Gastrocnemius medialis (tissue), 4 donors: Measurements from ENCODE around the gene BMP4. TPM values are rescaled to one million over a fixed set of nuclear protein-coding genes. Genes with fewer than 3 reads are reported as not detected.
A peak's percentile ranks its signal among the peaks of the same experiment; 100 is the strongest.

Experiments used
- ATAC-seq, 2 donors: fragments of 150-250 bp; one replicate each; pipeline ENCODE4 v1.9.1; 2016
- DNase-seq, 2 donors: peaks; one replicate each; pipeline ENCODE4 v3.0.0-alpha.2; 2019
- H3K27ac ChIP-seq, 4 donors: fragments of 200-600 bp; sonication (generic); 1 replicate in 1 of 4; 2 replicates in 3 of 4; pipeline ENCODE4 v1.5.1; 2016 to 2018; ENCODE audit warnings: mild to moderate bottlenecking in 2 of 4, moderate library complexity in 1 of 4
- H3K27me3 ChIP-seq, 3 donors: fragments of 200-600 bp; sonication (generic) in 2 of 3; 1 replicate in 1 of 3; 2 replicates in 2 of 3; pipeline versions ENCODE4 v1.5.1 to v1.6.0; 2016 to 2019; ENCODE audit warnings: mild to moderate bottlenecking in 1 of 3, moderate library complexity in 1 of 3
- H3K36me3 ChIP-seq, 2 donors: fragments of 200-600 bp; sonication (generic) in 1 of 2; one replicate each; pipeline ENCODE4 v1.5.1; 2017 to 2018
- H3K4me1 ChIP-seq, 2 donors: fragments of 200-600 bp; sonication (generic) in 1 of 2; one replicate each; pipeline ENCODE4 v1.5.1; 2016 to 2017; ENCODE audit warnings: mild to moderate bottlenecking in 2 of 2
- H3K4me3 ChIP-seq, 4 donors: fragments of 200-600 bp; sonication (generic) in 3 of 4; 1 replicate in 1 of 4; 2 replicates in 3 of 4; pipeline ENCODE4 v1.5.1; 2016 to 2019; ENCODE audit warnings: mild to moderate bottlenecking in 2 of 4
- H3K9me3 ChIP-seq, 3 donors: fragments of 200-600 bp; sonication (generic) in 2 of 3; 1 replicate in 1 of 3; 2 replicates in 2 of 3; pipeline ENCODE4 v1.5.1; 2016 to 2019
- POLR2A ChIP-seq, 2 donors: fragments of 450-650 bp; IDR thresholded peaks; one replicate each; pipeline ENCODE4 v1.6.1; 2017; ENCODE audit warnings: antibody characterized with exemption in 2 of 2, mild to moderate bottlenecking in 2 of 2, moderate library complexity in 2 of 2
- in situ Hi-C, 4 donors: fragments of 200-750 bp; cut with MboI; loops; one replicate each; pipeline versions ENCODE4 v1.15.0 to v1.8.0; 2017; ENCODE audit warnings: low sequenced_read_pairs in 4 of 4
- intact Hi-C: fragments of 100-400 bp; cut with DNase I; formaldehyde crosslinking; loops from one replicate; pipeline ENCODE4 v1.15.1; 2023; ENCODE audit warnings: low total_unique reads
- total RNA-seq, 4 donors: library from RNA; depleted of rRNA; stranded (reverse); fragments of >200 nt; gene quantifications; one replicate each; pipeline versions ENCODE4 v1.1.0 to v1.2.3, GENCODE V29; 2016
- TF ChIP-seq, protein P1 (sequence below), 5 experiments: fragments of 450-650 bp in 3 of 5; fragments of 200-600 bp in 2 of 5; sonication (generic) in 2 of 5; IDR thresholded peaks in 4 of 5; conservative IDR thresholded peaks in 1 of 5; 1 replicate in 4 of 5; 2 replicates in 1 of 5; pipeline ENCODE4 v1.5.1; 2016 to 2019; ENCODE audit warnings: antibody characterized with exemption in 5 of 5, mild to moderate bottlenecking in 3 of 5, moderate library complexity in 3 of 5

The BMP4 gene
- total RNA-seq, 4 donors from 2014 or later: 2.0 to 9.4 (median 7.6) TPM

DNA sequence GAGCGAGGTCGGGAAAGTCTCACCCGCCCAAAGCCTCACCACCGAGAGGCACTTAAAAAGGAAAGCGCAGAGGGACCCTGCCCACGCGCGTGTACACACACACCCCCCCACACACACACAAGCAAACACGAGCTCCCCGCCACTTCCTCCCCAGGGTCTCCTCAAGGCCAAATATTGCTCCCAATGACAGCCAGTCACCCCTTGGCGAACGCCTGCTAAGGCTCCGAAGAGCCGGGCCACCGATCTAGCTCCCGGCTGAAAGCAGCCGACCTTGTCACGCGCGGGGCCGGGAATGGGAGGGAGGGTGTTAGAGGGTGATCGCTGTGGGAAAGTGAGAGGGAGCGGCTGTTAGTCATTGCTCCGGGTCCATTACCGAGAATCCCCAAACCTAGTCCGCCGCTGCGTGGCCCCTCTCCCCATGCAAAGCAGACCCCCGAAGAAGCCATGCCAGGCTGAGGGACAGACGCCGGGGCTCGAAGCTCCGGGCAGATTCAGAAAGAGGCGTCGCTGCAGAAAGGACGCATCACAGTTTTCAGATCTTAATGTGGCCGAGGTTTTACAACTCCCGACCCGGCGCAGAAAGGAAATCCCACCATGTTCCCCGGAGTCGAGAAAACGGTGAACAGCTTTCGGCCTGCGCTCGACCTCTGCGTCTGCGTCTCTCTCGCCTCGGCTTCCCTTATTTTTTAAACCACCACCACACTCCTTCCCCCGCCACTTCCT, 2.6 kb downstream of the BMP4 start:
- H3K4me1 ChIP-seq: peaks cover 4 to 35% of the 10 kb centered on the region in 2 donors
- in situ Hi-C loops: no loop called here
- peaks cover 40 to 76% (median 54%) of the 10 kb centered on the region in 3 donors for H3K27me3 ChIP-seq

DNA sequence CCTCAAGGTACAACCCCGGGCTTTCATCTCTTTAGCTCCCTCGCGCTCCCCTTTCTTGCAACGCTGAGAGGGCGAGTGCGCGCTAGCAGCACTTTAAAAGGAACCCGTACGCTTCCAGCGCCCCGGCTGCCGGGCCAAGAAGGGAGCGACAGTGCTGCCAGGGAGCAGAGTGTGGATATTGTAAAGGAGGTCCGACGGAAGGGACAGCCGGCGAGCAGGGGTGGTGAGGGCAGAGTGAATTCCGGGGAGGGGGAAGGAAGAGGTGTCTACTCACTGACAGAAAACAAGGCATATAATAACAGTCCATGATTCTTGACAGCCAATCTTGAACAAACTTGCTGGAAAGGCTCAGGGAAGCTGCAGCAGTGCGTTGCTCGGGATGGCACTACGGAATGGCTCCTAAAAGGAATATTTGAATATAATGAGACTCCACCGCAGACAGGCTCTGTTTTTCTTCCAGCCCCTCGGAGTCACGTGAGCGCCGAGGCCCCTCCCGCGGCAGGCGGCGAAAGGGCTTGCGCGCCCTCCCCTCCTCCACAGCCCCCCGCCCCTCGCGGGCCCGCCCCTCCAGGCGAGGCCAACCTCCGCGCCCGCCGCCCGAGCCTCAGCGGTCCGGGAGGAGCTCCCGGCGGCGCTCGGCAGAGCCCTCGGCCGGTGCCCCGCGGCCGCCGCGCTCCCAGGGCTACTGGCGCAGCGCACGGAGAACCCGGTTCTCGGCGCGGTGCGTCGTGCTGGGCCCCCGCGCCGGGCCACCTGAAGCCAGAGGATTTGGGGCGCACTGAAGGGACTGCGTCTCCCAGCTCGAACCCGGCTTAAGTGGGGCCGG, 3.4 kb downstream of the BMP4 start:
- ATAC-seq: peak; percentile 53 to 57
- peaks cover 44 to 76% (median 54%) of the 10 kb centered on the region in 3 donors for H3K27me3 ChIP-seq
- intact Hi-C loops: loop anchor here (10.0 kb wide), 5 partner anchors 58 to 418 kb away; no protein-coding TSS in a partner anchor
- peak overlapping the region; percentile 77 to 84 (median 80) for H3K27ac ChIP-seq
- peaks cover 4 to 35% of the 10 kb centered on the region in 2 donors for H3K4me1 ChIP-seq
- TF ChIP-seq POLR2A (IDR thresholded peaks at IDR 0.05): peak; percentile 73 to 83
- TF ChIP-seq, protein P1, sequence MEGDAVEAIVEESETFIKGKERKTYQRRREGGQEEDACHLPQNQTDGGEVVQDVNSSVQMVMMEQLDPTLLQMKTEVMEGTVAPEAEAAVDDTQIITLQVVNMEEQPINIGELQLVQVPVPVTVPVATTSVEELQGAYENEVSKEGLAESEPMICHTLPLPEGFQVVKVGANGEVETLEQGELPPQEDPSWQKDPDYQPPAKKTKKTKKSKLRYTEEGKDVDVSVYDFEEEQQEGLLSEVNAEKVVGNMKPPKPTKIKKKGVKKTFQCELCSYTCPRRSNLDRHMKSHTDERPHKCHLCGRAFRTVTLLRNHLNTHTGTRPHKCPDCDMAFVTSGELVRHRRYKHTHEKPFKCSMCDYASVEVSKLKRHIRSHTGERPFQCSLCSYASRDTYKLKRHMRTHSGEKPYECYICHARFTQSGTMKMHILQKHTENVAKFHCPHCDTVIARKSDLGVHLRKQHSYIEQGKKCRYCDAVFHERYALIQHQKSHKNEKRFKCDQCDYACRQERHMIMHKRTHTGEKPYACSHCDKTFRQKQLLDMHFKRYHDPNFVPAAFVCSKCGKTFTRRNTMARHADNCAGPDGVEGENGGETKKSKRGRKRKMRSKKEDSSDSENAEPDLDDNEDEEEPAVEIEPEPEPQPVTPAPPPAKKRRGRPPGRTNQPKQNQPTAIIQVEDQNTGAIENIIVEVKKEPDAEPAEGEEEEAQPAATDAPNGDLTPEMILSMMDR (IDR thresholded peaks at IDR 0.05 in 4 of 5, conservative IDR thresholded peaks at IDR 0.05 in 1 of 5): no peak
- in situ Hi-C loops: no loop called here
- H3K36me3 ChIP-seq: no peaks in the 10 kb centered on the region
- H3K9me3 ChIP-seq: no peaks in the 10 kb centered on the region
- DNase-seq: peak; percentile 60 to 68
- H3K4me3 ChIP-seq: peak overlapping the region; percentile 60 to 68 (median 66)

More for the DNA sequence above, 2.6 kb downstream of the BMP4 start:
- peak overlapping the region; percentile 77 to 84 (median 80) for H3K27ac ChIP-seq
- ATAC-seq: peak in 1 of 2 donors; percentile 27
- H3K9me3 ChIP-seq: no peaks in the 10 kb centered on the region
- H3K4me3 ChIP-seq: peak overlapping the region; percentile 60 to 68 (median 66)
- no peaks in the 10 kb centered on the region for H3K36me3 ChIP-seq
- peak in 1 of 2 donors; percentile 16 for DNase-seq
- TF ChIP-seq POLR2A (IDR thresholded peaks at IDR 0.05): no peak
- TF ChIP-seq, protein P1 (IDR thresholded peaks at IDR 0.05 in 4 of 5, conservative IDR thresholded peaks at IDR 0.05 in 1 of 5): no peak
- intact Hi-C loops: loop anchor here (10.0 kb wide), 5 partner anchors 59 to 419 kb away; no protein-coding TSS in a partner anchor

DNA sequence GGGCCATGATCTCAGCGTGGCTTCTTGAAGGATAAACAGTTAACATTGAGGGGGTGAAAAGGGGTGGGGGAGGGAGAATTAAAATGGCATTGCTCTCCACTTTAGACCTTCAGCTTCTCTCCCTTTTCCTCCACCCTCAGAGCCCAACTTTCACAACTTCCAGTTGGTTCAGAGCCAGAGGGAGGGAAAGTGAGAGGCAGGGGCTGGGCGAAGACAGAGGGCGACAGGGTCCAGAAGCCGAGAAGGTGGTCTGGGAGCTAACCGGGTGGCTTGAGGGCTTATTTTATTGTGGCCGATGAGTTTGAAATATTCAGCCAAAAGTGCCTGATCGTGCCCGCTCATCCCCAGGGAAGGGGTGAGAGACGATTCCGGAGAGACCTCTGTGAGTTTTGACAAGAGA, 4.1 kb downstream of the BMP4 start:
- TF ChIP-seq POLR2A (IDR thresholded peaks at IDR 0.05): no peak
- TF ChIP-seq, protein P1 (IDR thresholded peaks at IDR 0.05 in 4 of 5, conservative IDR thresholded peaks at IDR 0.05 in 1 of 5): no peak
- peak overlapping the region; percentile 60 to 68 (median 66) for H3K4me3 ChIP-seq
- no peak for ATAC-seq

DNA sequence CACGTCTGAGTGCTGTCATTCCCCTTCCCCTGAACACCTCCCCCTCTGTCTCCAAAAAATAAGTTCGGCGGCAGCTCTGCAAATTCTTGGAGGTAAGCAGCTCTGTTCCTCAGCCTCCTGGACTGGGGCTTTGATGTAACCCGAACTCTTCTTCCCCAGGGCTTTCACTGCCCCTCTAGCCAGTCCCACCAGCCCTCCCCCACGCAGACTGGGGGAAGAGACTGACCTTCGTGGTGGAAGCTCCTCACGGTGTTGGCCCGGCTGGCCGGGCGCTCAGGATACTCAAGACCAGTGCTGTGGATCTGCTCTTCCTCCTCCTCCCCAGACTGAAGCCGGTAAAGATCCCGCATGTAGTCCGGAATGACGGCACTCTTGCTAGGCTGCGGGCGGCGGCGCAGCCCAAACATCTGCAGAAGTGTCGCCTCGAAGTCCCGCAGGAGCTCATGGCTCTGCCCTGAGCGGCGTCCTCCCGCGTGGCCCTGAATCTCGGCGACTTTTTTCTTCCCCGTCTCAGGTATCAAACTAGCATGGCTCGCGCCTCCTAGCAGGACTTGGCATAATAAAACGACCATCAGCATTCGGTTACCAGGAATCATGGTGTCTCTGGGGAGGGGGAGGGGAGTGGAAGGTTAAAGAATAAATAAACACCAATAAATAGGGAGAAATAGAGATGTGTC, 4.9 kb downstream of the BMP4 start:
- TF ChIP-seq POLR2A (IDR thresholded peaks at IDR 0.05): no peak
- TF ChIP-seq, protein P1 (IDR thresholded peaks at IDR 0.05 in 4 of 5, conservative IDR thresholded peaks at IDR 0.05 in 1 of 5): no peak
- Histone ChIP-seq H3K9me3 (no peaks in the 10 kb centered on the region), H3K27me3 (peaks cover 51 to 71% (median 53%) of the 10 kb centered on the region in 3 donors), H3K36me3 (no peaks in the 10 kb centered on the region), H3K4me1 (peaks cover 4 to 35% of the 10 kb centered on the region in 2 donors), H3K27ac (peak overlapping the region in 2 of 4 donors; percentile 20 to 79), H3K4me3 (peak overlapping the region; percentile 60 to 68 (median 66))
- no peak for ATAC-seq
- in situ Hi-C loops: no loop called here
- intact Hi-C loops: loop anchor here (10.0 kb wide), 5 partner anchors 57 to 417 kb away; no protein-coding TSS in a partner anchor
- DNase-seq: no peak

More for the DNA sequence above, 4.1 kb downstream of the BMP4 start:
- H3K27ac ChIP-seq: peak overlapping the region; percentile 58 to 79 (median 68)
- in situ Hi-C loops (no loop called here), intact Hi-C loops (loop anchor here (10.0 kb wide), 5 partner anchors 58 to 418 kb away; no protein-coding TSS in a partner anchor)
- peaks cover 47 to 76% (median 54%) of the 10 kb centered on the region in 3 donors for H3K27me3 ChIP-seq
- peaks cover 4 to 35% of the 10 kb centered on the region in 2 donors for H3K4me1 ChIP-seq
- DNase-seq: no peak
- H3K9me3 ChIP-seq: no peaks in the 10 kb centered on the region
- no peaks in the 10 kb centered on the region for H3K36me3 ChIP-seq
